HG02588 (cell line): ENCODE results near the gene RAB44.
A peak's percentile ranks its signal among the peaks of the same experiment; 100 is the strongest.

Experiments
- ATAC-seq: cut with Tn5 transposase; IDR thresholded peaks from one replicate; pipeline ENCODE4 v1.9.1; 2021; ENCODE audit warnings: mild to moderate bottlenecking, moderate library complexity; ENCODE audit not compliant: unreplicated experiment

RAB44 gene

DNA sequence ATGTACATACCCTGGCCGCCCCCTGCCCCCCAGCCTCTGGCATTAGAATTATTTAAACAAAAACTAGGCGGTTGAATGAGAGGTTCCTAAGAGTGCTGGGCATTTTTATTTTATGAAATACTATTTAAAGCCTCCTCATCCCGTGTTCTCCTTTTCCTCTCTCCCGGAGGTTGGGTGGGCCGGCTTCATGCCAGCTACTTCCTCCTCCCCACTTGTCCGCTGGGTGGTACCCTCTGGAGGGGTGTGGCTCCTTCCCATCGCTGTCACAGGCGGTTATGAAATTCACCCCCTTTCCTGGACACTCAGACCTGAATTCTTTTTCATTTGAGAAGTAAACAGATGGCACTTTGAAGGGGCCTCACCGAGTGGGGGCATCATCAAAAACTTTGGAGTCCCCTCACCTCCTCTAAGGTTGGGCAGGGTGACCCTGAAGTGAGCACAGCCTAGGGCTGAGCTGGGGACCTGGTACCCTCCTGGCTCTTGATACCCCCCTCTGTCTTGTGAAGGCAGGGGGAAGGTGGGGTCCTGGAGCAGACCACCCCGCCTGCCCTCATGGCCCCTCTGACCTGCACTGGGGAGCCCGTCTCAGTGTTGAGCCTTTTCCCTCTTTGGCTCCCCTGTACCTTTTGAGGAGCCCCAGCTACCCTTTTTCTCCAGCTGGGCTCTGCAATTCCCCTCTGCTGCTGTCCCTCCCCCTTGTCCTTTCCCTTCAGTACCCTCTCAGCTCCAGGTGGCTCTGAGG is 11.5 kb upstream of the RAB44 start:
- ATAC-seq, result no peak

GRCh38 chr6:36686668-36687513 is 10.7 kb upstream of the RAB44 start:
- ATAC-seq, result no peak

DNA sequence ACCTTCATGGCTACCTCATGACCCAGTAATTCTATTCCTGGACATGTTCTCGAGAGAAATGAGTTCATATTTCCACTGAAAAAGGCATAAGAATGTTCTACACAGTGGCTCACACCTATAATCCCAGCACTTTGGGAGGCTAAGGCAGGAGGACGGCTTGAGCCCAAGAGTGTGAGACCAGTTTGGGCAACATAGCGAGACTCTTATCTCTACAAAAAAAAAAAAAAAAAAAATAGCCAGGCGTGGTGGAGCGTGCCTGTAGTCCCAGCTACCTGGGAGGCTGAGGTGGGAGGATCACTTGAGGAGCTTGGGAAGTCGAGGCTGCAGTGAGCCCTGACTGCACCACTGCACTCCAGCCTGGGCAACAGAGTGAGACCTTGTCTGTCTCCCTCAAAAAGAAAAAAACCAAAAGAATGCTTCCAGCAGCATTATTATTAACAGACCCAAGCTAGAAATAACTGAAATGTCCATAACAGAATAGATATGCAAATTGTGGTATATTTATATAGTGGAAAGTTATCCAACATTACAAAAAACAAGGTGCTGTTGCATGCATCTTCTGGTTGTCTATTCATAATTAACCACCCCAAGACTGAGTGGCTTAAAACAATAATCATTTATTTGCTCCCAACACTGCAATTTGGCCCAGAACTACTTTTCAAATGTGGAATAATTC is 9.4 kb upstream of the RAB44 start:
- ATAC-seq, result no peak

DNA sequence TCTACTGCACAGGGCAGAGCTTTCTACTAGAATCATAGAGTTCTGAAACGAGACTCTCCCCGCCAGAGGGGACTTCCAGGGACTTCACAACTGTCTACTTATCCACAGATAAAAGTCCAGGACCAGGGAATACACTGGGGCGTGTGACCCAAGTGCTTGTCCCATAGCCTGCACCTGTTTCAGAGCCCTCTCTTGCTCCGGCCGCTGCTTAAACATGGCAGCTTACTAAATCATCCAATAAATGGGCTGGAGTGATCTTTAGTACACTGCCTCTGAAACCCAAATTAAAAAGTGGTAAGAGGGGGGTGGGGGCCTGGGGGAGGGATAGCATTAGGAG is 8.9 kb upstream of the RAB44 start:
- ATAC-seq, result no peak

DNA sequence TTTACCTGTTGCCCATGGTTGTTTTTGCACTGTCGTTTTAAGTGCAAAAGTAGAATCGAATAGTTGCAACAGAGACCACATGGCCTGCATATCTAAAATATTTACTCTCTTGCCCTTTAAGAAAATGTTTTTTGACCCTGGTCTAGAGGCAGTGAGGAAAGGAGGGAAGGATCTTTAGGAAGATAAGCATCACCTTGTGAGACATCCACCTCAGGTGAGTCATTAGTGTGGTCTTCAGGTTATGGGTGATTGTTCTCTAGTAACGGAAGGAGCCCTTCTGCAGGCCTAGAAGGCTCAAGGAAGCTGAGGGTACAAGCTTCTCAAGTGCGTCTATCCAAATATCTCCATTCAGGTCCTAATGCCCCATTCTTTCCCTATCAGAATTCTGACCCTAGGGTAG is 6.6 kb upstream of the RAB44 start:
- no peak for ATAC-seq

DNA sequence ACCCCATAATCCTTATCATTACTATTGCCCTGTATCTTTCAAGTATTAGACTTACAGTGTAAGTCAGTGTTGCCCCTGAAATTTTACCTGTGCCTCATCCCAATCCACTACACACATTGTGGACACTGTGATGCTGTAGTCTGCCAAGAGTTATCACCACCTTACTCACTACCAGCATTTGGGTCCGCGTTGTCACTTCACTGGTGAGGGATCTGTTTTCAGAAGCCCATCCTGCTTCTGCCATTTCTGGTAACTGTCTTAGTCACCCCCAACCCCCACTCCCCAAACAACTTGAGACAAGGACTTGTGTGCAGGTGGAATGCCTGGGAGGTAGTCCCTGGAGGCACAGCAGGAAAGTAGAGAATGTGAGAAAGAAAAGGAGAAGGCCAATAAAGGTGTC is 6.0 kb upstream of the RAB44 start:
- no peak for ATAC-seq

- ATAC-seq, result peak; percentile 48
Observed at GRCh38 chr6:36692220-36692619, 5.4 kb upstream of the RAB44 start.

- no peak for ATAC-seq
Observed at GRCh38 chr6:36692861-36693702, 4.5 kb upstream of the RAB44 start.

DNA sequence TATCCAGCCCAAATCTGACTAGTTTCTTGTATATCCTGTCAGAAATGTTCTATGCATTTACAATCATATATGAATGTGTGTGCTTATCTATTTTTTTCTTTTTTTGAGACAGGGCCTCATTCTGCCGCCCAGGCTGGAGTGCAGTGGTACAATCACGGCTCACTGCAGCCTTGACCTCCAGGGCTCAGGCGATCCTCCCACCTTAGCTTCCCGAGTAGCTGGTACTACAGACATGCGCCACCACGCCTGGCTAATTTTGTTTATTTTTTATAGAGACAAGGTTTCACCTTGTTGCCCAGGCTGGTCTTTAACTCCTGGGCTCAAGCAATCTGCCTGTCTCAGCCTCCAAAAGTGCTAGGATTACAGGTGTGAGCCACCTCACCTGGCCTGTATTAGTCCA is 3.0 kb upstream of the RAB44 start:
- no peak for ATAC-seq

DNA sequence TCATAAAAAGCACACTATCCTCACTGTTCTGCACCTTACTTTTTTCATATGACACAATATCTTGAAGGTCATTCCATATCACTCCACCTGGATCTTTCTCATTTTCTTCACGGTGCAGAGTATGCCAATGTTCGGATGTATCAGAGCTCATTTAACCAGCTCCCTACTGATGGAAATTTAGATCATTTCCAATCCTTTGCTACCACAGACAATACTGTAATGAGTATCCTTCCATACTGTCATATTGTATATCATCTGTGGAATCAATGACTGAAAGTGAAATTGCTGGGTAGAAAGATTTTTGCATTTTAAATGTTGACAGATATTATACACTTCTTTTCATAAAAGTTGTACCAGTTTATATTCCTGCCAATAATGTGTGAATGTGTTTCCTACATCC is 2.2 kb upstream of the RAB44 start:
- no peak for ATAC-seq

DNA sequence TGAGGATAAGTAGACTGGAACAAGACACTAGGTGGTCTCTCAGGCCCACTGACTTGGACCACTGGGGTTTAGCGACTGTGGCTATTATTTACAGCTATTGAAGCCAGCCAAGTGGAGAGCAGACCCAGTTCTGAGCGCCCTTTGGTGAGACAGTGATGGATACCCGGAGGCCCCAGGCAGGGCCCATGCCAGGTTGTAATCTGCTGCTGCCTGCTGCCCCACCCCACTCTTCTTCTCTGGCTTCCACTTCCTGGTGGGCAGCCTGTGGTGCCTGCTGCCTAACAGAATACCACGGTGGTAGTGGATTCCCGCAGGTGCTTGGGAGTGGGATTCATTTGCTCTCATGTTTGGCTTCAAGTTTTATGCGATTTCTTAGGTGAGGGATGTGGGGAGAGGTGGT is 570 bp downstream of the RAB44 start:
- ATAC-seq, result no peak

GRCh38 chr6:36698871-36699271 is 1.2 kb downstream of the RAB44 start:
- no peak for ATAC-seq

GRCh38 chr6:36699348-36699747 is 1.7 kb downstream of the RAB44 start:
- no peak for ATAC-seq

GRCh38 chr6:36700071-36700812 is 2.6 kb downstream of the RAB44 start:
- no peak for ATAC-seq

DNA sequence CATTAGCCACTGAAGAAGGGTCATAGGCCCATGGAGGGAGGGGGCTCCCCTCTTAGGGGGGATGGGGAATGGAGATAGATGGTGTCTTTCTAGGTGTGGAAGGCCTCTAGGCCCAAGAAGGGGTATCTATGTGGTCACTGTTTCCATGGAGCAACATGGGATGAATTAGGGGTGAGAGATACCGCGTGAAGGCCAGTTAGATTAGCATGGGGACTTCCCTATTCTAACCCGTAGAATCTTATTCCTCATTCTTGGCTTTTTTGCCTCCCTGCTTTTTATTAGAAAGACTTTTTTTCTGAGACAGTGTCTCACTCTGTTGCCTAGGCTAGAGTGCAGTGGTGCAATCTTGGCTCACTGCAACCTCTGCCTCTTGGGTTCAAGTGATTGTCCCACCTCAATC is 3.2 kb downstream of the RAB44 start:
- ATAC-seq, result no peak

GRCh38 chr6:36701401-36701991 is 3.9 kb downstream of the RAB44 start:
- no peak for ATAC-seq

- no peak for ATAC-seq
Observed at GRCh38 chr6:36702656-36703055, 5.0 kb downstream of the RAB44 start.

GRCh38 chr6:36703081-36703606 is 5.5 kb downstream of the RAB44 start:
- ATAC-seq, result no peak

- ATAC-seq, result no peak
Observed at GRCh38 chr6:36703982-36704381, 6.4 kb downstream of the RAB44 start.
